ENCODE data around the gene PNPLA6.
A peak's percentile ranks its signal among the peaks of the same experiment; 100 is the strongest.
"Not testable (repeated sequence)": the region's sequence is repeated elsewhere in the genome, so short reads cannot be mapped to it uniquely, and the experiment has no call there.

PNPLA6 gene

DNA sequence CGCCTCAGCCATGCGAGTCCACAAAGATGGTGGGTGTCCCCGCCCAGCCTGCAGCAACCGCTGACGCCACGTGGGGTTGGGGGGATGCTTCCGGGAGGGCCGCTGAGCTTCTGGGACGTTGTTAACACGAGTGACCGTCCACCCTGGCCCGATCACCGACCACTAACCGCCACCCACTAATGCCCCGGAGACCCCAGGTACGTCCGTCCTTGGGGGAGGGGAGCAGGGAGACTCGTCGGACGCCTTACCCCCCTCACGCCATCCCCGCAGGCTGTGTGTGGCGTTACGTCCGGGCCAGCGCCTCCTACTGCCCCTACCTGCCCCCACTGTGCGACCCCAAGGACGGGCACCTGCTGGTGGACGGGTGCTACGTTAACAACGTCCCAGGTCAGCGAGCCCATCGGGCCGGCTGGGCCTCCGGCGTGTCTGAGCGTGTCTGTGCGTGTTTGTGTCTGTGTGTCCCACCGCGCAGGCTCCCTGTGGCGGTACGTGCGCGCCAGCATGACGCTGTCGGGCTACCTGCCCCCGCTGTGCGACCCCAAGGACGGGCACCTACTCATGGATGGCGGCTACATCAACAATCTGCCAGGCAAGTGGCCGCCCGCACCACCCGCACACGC lies 21.3 kb downstream of the PNPLA6 start:
- no peak for DNase-seq

DNA sequence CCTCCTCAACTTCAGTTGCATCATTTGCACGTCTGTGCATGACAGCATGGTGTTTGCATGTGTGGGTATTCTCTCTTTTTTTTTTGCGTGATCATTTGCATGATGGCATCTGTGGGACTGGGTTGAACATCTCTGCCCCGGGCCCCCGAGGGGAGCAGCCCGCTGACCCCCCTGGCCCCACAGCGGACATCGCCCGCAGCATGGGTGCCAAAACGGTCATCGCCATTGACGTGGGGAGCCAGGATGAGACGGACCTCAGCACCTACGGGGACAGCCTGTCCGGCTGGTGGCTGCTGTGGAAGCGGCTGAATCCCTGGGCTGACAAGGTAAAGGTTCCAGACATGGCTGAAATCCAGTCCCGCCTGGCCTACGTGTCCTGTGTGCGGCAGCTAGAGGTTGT lies 23.1 kb downstream of the PNPLA6 start:
- DNase-seq: no peak

DNA sequence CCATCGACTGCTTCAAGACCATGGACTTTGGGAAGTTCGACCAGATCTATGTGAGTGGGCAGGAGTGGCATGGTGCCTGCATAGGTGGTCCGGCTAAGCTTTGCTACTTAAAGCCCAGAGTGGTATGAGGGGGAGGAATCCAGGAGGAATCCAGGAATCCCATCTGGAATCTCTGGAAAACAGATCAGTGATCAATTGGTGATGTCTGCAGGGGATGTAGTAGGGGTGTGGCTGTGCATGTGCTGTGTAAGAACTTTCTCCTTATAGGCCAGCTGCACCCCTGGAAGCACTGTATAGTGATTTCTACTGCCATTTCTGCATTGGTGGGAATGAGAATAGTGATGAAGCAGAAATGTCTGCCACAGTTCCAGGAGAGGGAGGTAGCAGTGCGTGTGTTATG lies 23.6 kb downstream of the PNPLA6 start:
- no peak for DNase-seq

DNA sequence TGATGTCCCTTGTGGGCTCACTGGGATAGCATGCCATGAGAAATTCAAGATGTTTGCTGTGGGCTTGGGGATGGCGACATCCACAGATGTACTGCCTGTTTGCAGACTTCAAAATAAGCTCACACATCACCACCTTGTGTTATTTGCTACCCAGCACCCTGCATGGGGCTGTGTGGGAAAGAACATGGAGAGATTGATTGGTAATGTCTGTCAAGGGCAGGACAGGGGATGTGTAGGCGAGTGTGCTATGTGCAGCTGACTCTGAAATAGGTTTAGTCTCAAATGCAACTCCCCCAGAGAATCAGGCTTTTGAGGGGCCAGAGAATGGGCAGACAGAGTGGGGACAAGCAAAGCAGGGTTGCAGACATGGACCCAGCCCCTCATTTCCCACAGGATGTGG lies 24.7 kb downstream of the PNPLA6 start:
- DNase-seq: no peak

DNA sequence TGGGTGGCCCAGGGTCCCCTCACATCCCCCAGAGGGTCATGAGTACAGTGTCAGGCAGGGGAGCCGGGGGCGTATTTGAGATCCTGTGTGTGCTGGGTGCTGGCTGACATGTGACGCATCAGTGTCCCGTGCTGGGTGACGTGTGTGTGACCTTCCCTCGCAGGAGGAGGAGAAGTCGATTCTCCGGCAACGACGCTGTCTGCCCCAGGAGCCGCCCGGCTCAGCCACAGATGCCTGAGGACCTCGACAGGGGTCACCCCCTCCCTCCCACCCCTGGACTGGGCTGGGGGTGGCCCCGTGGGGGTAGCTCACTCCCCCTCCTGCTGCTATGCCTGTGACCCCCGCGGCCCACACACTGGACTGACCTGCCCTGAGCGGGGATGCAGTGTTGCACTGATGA lies 25.8 kb downstream of the PNPLA6 start:
- no peak for DNase-seq

DNA sequence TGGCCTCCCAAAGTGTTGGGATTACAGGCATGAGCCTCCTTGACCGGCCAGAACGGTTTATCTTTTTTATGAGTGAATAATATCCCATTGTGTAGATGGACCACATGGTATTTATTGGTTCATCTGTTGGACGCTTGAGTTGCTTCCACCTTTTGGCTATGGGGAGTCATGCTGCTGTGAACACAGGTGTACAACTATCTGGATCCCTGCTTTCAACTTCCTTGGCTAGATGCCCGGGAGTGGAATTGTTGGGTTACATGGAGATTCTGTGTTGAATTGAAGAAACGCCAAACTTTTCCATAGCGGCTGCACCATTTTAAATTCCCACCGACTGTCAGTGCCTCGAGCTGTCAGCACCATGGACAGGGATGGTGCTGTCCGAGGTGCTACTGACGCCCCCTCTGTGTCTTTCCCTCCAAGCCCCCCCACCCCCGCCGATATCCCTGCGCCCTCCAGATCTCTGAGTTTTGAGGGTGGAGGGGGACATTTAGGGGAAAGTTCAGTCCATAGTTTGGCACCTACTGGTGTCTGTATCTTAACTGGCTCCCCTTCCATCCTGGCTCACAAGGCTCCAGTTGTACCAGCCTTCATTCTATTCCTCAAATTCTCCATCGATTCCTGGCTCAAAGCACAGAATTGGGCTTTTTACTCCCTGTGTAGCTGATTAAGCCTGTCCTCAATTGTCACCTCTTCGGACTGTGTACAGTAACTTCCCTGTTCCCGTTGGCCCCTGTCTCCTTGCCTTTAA lies 27.3 kb downstream of the PNPLA6 start:
- DNase-seq: no peak

DNA sequence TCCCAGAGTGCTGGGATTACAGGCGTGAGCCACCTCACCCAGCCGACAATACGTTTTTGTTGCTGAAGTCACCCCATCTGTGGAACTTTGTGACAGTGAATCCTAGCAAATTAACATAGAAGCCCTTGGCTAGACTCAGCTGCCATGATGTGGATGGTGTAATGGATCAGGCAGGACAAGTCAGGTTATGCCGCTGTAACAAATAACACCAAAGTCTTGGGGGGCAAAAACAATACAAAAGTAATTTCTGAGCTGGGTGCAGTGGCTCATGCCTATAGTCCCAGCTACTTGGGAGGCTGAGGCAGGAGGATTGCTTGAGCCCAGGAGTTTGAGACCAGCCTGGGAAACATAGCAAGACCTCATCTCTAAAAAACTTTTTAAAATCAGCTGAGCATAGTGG lies 29.3 kb downstream of the PNPLA6 start:
- DNase-seq: no peak

DNA sequence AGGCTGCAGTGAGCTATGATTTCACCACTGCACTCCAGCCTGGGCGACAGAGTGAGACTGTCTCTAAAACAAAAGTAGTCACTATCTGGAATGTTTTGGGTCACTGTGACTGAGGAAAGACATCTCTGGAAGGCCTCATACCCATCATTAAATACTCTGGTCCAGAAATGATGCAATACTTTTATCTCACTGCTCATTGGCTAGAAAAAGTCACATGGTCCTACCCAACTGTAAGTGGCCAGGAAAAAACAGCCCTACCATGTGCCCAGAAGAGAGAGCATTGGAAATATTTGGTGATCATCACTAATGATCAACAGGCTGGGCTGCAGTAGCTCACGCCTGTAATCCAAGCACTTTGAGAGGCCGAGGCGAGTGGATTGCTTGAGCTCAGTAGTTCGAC lies 29.8 kb downstream of the PNPLA6 start:
- DNase-seq: no peak

DNA sequence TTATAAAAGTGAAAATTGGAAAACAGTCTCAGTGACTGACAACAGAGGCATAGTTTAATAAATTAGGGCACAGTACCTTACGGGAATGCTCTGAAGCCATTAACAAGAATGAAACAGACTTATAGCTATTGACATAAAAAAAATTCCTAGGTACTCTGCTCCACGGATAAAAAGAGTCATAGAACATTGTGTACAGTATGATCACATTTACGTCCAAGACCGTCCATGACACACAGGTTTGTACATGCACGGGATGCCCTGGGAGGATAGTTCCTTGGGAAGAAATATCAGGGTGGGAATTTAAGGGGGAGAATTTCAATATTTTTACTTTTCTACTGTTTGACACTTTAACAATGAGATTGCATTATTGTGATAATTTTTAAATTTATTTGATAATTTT lies 35.2 kb downstream of the PNPLA6 start:
- DNase-seq: no peak

DNA sequence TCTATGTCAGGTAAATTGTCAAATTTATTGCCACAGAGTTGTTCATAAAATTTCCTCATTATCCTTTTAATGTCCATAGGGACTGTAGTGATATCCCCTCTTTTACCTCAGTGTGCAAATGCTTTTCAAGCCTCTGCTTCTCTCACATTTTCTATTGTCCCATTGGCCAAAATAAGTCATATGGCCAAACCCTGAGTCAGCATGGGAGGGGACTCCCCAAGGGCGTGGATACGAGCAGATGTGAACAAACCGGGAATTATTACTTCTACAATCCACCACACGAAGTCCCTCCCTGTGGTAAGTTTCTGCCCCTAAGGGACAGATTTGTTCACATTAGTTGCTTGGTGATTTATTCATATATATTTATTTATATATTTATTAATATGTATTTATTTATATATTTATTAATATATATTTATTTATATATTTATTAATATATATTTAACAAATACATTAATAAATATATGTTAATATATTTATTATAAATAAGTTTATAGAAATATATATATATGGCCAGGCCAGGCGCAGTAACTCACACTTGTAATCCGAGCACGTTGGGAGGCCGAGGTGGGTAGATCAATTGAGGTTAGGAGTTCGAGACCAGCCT lies 40.0 kb downstream of the PNPLA6 start:
- peak; percentile 33 for DNase-seq

DNA sequence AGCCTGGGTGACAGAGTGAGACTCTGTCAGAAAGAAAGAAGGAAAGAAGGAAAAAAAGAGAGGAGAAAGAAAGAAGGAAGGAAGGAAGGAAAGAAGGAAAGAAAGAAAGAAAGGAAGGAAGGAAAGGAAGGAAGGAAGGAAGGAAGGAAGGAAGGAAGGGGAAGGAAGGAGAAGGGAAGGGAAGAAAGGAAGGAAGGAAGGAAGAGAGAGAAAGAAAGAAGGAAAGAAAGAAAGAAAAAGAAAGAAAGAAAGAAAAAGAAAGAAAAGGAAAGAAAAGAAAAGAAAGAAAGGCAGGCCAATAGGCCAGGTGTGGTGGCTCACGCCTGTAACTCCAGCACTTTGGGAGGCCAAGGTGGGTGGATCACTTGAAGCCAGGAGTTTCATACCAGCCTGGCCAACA lies 41.9 kb downstream of the PNPLA6 start:
- DNase-seq: not testable (repeated sequence)

DNA sequence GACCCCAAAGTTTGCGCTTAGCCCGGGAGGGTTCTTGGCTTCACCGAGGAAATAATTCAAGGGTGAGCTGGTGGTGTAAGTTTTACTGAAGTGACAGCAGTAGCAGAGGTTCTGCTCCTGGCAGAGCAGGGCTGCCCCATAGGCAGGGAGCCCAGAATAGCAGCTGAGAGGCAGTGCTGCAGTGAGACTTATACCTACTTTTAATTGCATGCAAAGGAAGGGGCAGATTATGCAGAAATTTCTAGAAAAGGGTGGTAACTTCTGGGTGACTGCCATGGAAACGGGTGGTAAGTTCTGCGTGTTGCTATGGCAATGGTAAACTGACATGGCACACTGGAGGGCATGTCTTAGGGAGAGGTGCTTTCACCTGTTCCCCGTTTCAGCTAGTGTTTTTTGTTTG lies 42.6 kb downstream of the PNPLA6 start:
- no peak for DNase-seq

DNA sequence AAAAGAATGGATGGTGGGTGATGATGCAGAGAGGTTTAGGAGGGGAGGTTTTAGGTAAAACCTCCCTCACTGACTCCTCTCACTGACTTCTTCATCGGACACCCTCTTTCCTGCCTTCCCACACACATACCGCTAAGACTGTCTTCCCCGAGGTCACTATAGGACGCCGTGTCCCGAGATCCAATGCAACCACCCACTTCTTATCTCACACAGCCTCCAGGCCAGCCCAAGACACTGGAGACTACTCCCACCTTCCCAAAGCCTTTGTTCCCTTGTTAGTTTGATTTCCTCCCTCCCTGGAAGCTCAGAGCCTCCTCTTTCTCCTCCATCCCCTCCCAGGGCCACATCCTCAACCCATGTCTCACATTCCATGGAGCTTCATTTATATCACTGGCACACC lies 43.7 kb downstream of the PNPLA6 start:
- DNase-seq: no peak

DNA sequence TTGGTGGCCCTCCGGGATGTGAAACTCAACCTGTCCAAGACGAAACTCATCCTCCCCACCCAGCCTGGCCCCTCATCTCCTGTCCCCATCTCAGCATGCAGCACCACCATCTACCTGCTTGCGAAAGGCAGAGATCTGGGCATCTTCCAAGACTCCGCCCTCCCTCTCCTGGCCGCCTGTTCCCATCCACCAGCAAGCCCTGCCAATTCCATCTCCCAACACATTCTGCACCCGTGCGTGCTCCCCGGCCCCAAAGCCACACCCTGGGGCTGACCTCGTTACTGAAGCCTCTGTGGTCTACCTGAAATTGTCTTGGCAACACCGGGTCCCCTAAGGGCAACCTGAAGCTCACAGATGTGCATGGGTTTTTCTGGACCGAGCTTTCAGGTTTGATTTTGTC lies 46.9 kb downstream of the PNPLA6 start:
- no peak for DNase-seq

DNA sequence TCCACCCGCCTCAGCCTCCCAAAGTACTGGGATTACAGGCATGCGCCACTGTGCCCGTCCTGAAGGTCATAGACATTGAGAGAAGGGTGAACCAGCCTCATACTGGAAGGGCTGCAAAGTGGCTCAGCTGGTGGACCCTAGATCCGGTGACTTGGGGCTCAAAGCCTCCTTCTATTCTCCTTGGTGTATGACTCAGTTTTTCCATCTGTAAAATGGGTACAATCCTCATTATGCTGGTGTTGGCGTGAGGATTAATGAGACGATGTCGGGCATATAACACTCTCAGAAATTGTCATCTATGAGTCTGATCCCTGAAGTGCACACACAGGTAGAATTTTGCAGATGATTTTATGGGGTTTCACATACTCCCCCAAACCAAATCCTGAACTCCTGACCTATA lies 54.3 kb downstream of the PNPLA6 start:
- DNase-seq: no peak

DNA sequence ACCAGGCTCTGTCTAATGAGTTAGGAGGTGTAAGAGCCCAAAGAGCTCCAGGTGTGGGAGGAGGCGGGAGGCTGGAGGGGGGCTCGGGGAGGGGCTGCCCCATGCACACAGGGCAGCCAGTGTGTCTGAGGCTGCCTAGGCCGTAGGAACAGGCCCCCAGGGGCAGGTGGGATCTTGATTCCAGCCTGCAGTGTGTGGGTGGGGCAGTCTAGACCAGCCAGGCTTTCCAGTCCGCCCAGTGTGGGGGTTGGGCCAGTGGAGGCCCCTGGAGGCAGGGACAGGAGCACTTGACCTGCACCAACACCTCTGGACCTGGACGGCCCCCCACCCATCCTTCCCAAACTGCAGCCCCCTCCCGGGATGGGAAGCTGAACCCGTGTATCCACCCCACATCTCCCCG lies 54.7 kb downstream of the PNPLA6 start:
- DNase-seq: no peak

DNA sequence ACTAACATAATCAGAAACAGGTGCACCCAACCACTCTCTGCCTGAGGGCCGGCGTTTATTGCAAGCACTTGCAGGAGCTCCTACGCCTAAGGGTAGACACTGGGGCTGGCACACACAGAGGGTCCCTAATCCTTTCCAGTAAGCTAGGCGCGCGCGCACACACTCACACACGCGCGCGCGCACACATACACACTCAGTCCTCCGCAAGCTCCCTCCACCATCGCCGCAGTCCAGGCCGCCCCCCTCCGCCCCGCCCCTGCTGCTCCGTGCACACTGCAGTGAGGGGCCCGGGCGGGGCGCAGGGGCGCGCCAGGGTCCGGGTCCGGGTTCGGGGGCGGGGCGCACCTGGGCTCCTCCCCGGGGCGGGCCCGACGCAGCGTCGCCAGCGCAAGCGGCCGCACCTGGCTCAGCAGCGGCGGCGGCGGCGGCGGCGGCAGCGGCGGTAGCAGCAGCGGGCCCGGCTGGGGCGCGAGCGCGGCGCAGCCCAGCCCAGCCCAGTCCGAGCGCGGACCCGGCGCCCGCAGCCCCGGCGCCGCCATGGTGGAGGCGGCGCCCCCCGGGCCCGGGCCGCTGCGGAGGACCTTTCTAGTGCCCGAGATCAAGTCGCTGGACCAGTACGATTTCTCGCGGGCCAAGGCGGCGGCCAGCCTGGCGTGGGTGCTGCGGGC lies 60.1 kb downstream of the PNPLA6 start, which contains the start of gene CAMSAP3:
Gene CAMSAP3, plus strand, starts transcription at position 398 of the 668 bp plus-strand sequence. Its CDS starts 140 bp downstream, at position 538.
- DNase-seq: no peak

DNA sequence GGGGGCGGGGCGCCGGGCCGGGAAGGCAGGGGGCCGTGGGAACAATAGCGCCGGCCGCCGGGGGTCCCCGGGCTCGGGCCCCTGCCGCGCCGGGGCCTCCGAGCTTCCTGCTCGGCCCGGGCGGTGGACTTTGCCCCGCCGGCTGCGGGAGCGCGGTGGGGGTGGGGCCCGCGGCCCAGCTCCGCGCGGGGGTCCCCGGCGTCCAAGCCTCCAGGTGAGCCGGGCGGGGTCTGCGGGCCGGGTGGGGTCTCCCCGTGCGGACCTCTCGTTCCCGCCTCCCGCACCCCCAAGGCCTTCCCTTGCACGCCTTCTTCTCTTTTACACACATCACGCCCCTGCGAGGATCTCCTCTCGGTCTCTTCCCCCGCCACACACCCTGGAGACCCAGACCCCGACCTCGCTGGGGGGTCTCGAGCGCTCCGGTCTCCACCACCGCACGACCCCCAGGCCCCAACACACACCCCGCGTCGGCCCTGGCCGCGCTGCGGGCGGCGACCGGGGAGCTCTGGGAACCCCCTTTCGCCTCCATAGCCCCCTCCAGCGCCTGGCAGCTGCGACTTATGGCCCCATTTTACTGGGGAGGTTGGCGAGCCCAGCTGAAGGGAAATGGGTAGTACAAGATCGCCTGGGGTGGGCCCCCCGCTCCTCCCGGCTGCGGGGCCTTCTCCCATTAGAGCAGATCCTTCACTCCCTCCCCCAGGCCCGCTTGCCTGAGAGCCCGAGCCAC lies 60.9 kb downstream of the PNPLA6 start:
- no peak for DNase-seq

DNA sequence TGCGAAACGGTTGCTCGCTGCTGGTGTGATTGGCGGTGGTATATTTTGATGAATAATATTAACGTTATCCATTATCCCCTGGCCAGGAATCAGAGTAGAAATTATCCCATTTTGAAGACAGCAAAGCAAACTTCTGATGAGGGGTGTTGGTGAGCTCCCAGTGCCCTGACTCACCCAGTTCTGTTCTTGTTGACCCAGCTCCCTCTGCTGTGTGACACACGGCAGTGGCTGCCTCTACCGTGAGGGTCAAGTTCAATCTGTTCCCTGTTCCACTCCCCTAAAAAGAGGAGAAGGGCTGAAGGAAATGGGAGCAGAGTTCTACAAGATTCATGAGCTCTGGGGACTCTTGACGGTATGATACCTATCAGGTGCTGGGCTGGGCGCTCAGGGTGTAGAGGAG lies 62.2 kb downstream of the PNPLA6 start:
- no peak for DNase-seq

DNA sequence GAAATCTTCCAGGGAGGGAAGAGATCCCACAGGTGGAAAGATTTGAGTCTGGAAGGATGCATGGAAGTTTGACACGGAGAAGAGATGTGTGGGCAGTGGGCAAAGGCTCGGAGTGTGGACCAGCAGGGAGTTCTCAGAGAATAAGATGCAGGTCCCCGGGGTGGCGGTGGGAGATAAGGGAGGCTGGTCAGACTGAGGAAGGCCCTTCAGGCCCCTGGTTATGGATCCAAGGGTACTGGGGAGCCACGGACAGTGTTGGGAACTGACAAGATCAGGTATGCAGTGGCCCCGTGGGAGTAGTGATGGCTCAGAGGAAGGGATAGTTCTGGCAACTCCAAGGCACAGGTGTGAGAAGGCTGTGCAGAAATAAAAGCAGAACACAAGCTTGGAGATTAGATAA lies 62.7 kb downstream of the PNPLA6 start:
- no peak for DNase-seq

DNA sequence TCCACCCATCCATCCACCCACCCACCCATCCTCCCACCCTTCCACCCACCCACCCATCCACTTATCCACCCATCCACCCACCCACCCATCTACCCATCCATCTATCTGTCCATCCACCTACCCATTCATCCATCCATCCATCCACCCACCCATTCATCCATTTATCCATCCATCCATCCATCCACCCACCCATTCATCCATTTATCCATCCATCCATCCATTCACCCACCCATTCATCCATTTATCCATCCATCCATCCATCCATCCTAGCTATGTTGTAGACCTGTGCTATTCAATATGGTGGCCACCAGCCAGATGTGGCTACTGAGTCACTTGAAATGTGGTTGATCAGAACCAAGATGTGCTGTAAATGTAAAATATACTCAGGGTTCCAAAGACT lies 65.2 kb downstream of the PNPLA6 start:
- DNase-seq: no peak

DNA sequence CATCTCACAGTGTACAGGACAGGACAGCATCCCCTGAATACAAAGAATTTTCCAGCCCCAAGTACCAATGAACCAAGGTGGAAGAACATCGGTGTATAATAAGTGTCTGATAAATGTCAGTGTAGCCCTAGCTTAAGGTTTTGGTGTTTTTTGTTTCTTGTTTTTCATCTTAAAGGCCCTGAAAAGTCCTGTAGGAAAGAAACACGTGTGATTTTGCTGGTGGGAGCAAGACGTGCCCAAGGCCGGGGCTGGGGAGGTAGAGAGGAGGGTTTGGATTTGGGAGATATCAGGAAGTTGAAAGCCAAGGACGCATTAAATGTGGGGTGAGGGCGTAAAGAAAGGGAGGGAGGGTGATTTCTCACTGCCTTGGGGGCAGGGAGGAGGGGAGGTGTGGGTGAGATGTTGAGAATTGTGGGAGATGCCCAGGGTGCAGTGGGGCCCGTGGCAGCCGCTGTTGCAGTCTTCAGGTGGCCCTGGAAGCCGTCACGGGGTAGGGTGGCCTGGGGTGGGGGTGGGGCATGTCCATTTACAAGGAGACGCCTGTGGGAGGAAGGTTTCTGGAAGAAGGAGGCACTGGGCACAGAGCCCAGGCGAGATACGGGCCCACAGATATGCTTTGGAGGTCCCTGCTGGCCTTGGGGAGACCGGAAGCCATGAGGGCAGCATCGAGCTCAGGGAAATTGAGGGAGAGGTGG lies 66.9 kb downstream of the PNPLA6 start:
- no peak for DNase-seq

Data from EL (cell line).